Measurements from ENCODE around the gene MRC2. TPM values are rescaled to one million over a fixed set of nuclear protein-coding genes. Genes with fewer than 3 reads are reported as not detected.

MRC2 gene
- total RNA-seq, 1 experiment from 2014 or later = 2.3 TPM

GRCh38 chr17:62662855-62663254, 35.4 kb downstream of the MRC2 start:
- H3K4me1 Mint-ChIP-seq (ENCODE audit: low read depth, unreplicated experiment) = no peaks in the 10 kb centered on the region
- DNase-seq = no peak

GRCh38 chr17:62663304-62663703, 35.8 kb downstream of the MRC2 start:
- H3K27me3 Mint-ChIP-seq (ENCODE audit: unreplicated experiment) = peaks cover 47% of the 10 kb centered on the region
- H3K27ac Mint-ChIP-seq (ENCODE audit: unreplicated experiment) = no peak overlapping the region
- no peak overlapping the region for H3K4me3 Mint-ChIP-seq (ENCODE audit: low read depth, unreplicated experiment)
- intact Hi-C loops (cut with micrococcal nuclease; ENCODE audit: unreplicated experiment) = no loop called here
- H3K4me1 Mint-ChIP-seq (ENCODE audit: low read depth, unreplicated experiment) = no peaks in the 10 kb centered on the region
- no peak for TF ChIP-seq CTCF (IDR thresholded peaks at IDR 0.05; ENCODE audit: unreplicated experiment)
- CTCF ChIA-PET = interaction anchor here (0.6 kb wide), 1 partner anchor 59 kb away, joined by 3 read pairs; no protein-coding TSS in a partner anchor
- H3K9me3 Mint-ChIP-seq (ENCODE audit: low read depth, unreplicated experiment) = peaks cover 5% of the 10 kb centered on the region
- H3K36me3 Mint-ChIP-seq (ENCODE audit: insufficient read depth, unreplicated experiment) = no peaks in the 10 kb centered on the region
- BruUV-seq (replicated peaks) = no TSS peak
- DNase-seq = no peak

More at GRCh38 chr17:62662855-62663254, 35.4 kb downstream of the MRC2 start:
- CTCF ChIA-PET = no interaction called here
- no peak overlapping the region for H3K27ac Mint-ChIP-seq (ENCODE audit: unreplicated experiment)
- intact Hi-C loops (cut with micrococcal nuclease; ENCODE audit: unreplicated experiment) = no loop called here
- no peaks in the 10 kb centered on the region for H3K36me3 Mint-ChIP-seq (ENCODE audit: insufficient read depth, unreplicated experiment)
- BruUV-seq (replicated peaks) = no TSS peak
- TF ChIP-seq CTCF (IDR thresholded peaks at IDR 0.05; ENCODE audit: unreplicated experiment) = no peak
- H3K9me3 Mint-ChIP-seq (ENCODE audit: low read depth, unreplicated experiment) = peaks cover 5% of the 10 kb centered on the region
- no peak overlapping the region for H3K4me3 Mint-ChIP-seq (ENCODE audit: low read depth, unreplicated experiment)
- peaks cover 47% of the 10 kb centered on the region for H3K27me3 Mint-ChIP-seq (ENCODE audit: unreplicated experiment)

GRCh38 chr17:62664336-62665120, 37.1 kb downstream of the MRC2 start:
- BruUV-seq (replicated peaks) = no TSS peak
- Mint-ChIP-seq H3K4me1 (ENCODE audit: low read depth, unreplicated experiment) (no peaks in the 10 kb centered on the region), H3K27me3 (ENCODE audit: unreplicated experiment) (peaks cover 44% of the 10 kb centered on the region), H3K36me3 (ENCODE audit: insufficient read depth, unreplicated experiment) (no peaks in the 10 kb centered on the region), H3K9me3 (ENCODE audit: low read depth, unreplicated experiment) (peaks cover 5% of the 10 kb centered on the region), H3K4me3 (ENCODE audit: low read depth, unreplicated experiment) (no peak overlapping the region), H3K27ac (ENCODE audit: unreplicated experiment) (no peak overlapping the region)
- intact Hi-C loops (cut with micrococcal nuclease; ENCODE audit: unreplicated experiment) = no loop called here
- DNase-seq = no peak
- no peak for TF ChIP-seq CTCF (IDR thresholded peaks at IDR 0.05; ENCODE audit: unreplicated experiment)
- CTCF ChIA-PET = no interaction called here

GRCh38 chr17:62665599-62665998, 38.1 kb downstream of the MRC2 start:
- BruUV-seq (replicated peaks) = no TSS peak
- CTCF ChIA-PET = no interaction called here
- intact Hi-C loops (cut with micrococcal nuclease; ENCODE audit: unreplicated experiment) = no loop called here
- H3K4me3 Mint-ChIP-seq (ENCODE audit: low read depth, unreplicated experiment) = no peak overlapping the region
- no peak for TF ChIP-seq CTCF (IDR thresholded peaks at IDR 0.05; ENCODE audit: unreplicated experiment)
- no peak overlapping the region for H3K27ac Mint-ChIP-seq (ENCODE audit: unreplicated experiment)
- DNase-seq = no peak
- peaks cover 33% of the 10 kb centered on the region for H3K27me3 Mint-ChIP-seq (ENCODE audit: unreplicated experiment)
- peaks cover 5% of the 10 kb centered on the region for H3K9me3 Mint-ChIP-seq (ENCODE audit: low read depth, unreplicated experiment)
- no peaks in the 10 kb centered on the region for H3K36me3 Mint-ChIP-seq (ENCODE audit: insufficient read depth, unreplicated experiment)
- no peaks in the 10 kb centered on the region for H3K4me1 Mint-ChIP-seq (ENCODE audit: low read depth, unreplicated experiment)

All from Calu3 (cell line).